B cell (primary cell): ENCODE measurements around the gene PHRF1. TPM values are rescaled to one million over a fixed set of nuclear protein-coding genes. Genes with fewer than 3 reads are reported as not detected.
A peak's percentile ranks its signal among the peaks of the same experiment; 100 is the strongest.

Experiments
- ATAC-seq: fragments of 200-7000 bp; cut with Tn5 transposase; one replicate; pipeline ENCODE4 v1.10.0; 2021; ENCODE audit warnings: low read depth, mild to moderate bottlenecking, moderate number of reproducible peaks, moderate library complexity
- CTCF ChIA-PET: fragments of 350-600 bp; sonication (Branson Sonifier 250); formaldehyde crosslinking; loops from one replicate; lab custom pipeline; 2021; ENCODE audit warnings: antibody characterized with exemption, inconsistent platforms; lab: Charles Lee
- POLR2A ChIA-PET: fragments of 350-600 bp; sonication (Branson Sonifier 250); formaldehyde crosslinking; loops from one replicate; lab custom pipeline; 2021; ENCODE audit warnings: antibody characterized with exemption; lab: Charles Lee
- DNase-seq: peaks from one replicate; pipeline ENCODE4 v3.0.0; 2013
- H2AFZ ChIP-seq: 2 replicates; pipeline ENCODE4 v1.6.1; 2012; ENCODE audit warnings: mild to moderate bottlenecking, low read depth, low read length; ENCODE audit not compliant: insufficient read depth, poor library complexity, severe bottlenecking
- H3K27ac ChIP-seq, 2 donors: 1 replicate in 1 of 2; 2 replicates in 1 of 2; pipeline ENCODE4 v1.5.1; 2012 to 2013; ENCODE audit warnings: low read length in 2 of 2, mild to moderate bottlenecking in 2 of 2, moderate library complexity in 1 of 2
- H3K27me3 ChIP-seq, 4 experiments: fragments of 200-600 bp in 1 of 4; sonication (generic) in 1 of 4; replicated peaks in 1 of 4; 1 replicate in 2 of 4; 2 replicates in 2 of 4; pipeline versions ENCODE4 v1.6.1 to v1.7.0; 2013 to 2016; ENCODE audit warnings: low read length in 3 of 4, mild to moderate bottlenecking in 2 of 4, mixed read lengths in 1 of 4, moderate library complexity in 1 of 4; ENCODE audit not compliant: insufficient read depth in 4 of 4, control insufficient read depth in 3 of 4; ENCODE audit errors: control extremely low read depth in 1 of 4
- H3K36me3 ChIP-seq, 2 experiments: replicated peaks in 1 of 2; 1 replicate in 1 of 2; 2 replicates in 1 of 2; pipeline versions ENCODE4 v1.6.1 to v1.7.1; 2013; ENCODE audit warnings: low read length in 1 of 2; ENCODE audit not compliant: insufficient read depth in 2 of 2, control insufficient read depth in 1 of 2; ENCODE audit errors: control extremely low read depth in 1 of 2, extremely low read depth in 1 of 2
- H3K4me1 ChIP-seq, 2 donors: fragments of 200-600 bp in 1 of 2; sonication (generic) in 1 of 2; 1 replicate in 1 of 2; 2 replicates in 1 of 2; pipeline versions ENCODE4 v1.5.1 to v1.6.1; 2013 to 2017; ENCODE audit warnings: low read length in 2 of 2; ENCODE audit not compliant: control insufficient read depth in 2 of 2, insufficient read depth in 2 of 2
- H3K4me2 ChIP-seq: replicated peaks from 2 replicates; pipeline ENCODE3; 2012; ENCODE audit warnings: mild to moderate bottlenecking, low read depth, low read length; ENCODE audit not compliant: poor library complexity, severe bottlenecking
- H3K4me3 ChIP-seq, 5 experiments: fragments of 200-600 bp in 1 of 5; sonication (generic) in 1 of 5; 1 replicate in 3 of 5; 2 replicates in 2 of 5; pipeline versions ENCODE4 v1.5.1 to v1.7.0; 2011 to 2016; ENCODE audit warnings: low read length in 4 of 5, mild to moderate bottlenecking in 4 of 5, low read depth in 2 of 5, control low read depth in 1 of 5, moderate library complexity in 1 of 5; ENCODE audit not compliant: insufficient read depth in 1 of 5; ENCODE audit errors: control extremely low read depth in 1 of 5, extremely low read depth in 1 of 5
- H3K79me2 ChIP-seq: fragments of 200-600 bp; sonication (generic); one replicate; pipeline ENCODE4 v1.6.0; 2016; ENCODE audit warnings: low read length; ENCODE audit not compliant: control insufficient read depth, insufficient read depth
- H3K9ac ChIP-seq: fragments of 200-600 bp; sonication (generic); 2 replicates; pipeline ENCODE4 v1.6.1; 2017; ENCODE audit warnings: mild to moderate bottlenecking, low read length, moderate library complexity
- H3K9me3 ChIP-seq, 3 donors: one replicate each; pipeline versions ENCODE4 v1.6.1 to v1.7.1; 2013; ENCODE audit warnings: low read length in 2 of 3; ENCODE audit not compliant: control insufficient read depth in 2 of 3, insufficient read depth in 1 of 3; ENCODE audit errors: control extremely low read depth in 1 of 3
- H4K20me1 ChIP-seq: 2 replicates; pipeline ENCODE4 v1.6.0; 2012; ENCODE audit warnings: mild to moderate bottlenecking, low read length; ENCODE audit not compliant: insufficient read depth, control insufficient read depth, poor library complexity, severe bottlenecking
- H3K27ac Mint-ChIP-seq: one replicate; pipeline ENCODE4 v1.8.0; 2021; ENCODE audit warnings: mixed read lengths
- H3K27me3 Mint-ChIP-seq: one replicate; pipeline ENCODE4 v1.8.0; 2021; ENCODE audit warnings: mixed read lengths
- H3K4me1 Mint-ChIP-seq: one replicate; pipeline ENCODE4 v1.8.0; 2021; ENCODE audit warnings: mixed read lengths
- H3K4me3 Mint-ChIP-seq: one replicate; pipeline ENCODE4 v1.8.0; 2021; ENCODE audit warnings: mixed read lengths
- H3K9me3 Mint-ChIP-seq: one replicate; pipeline ENCODE4 v1.8.0; 2022; ENCODE audit warnings: mixed read lengths; ENCODE audit not compliant: insufficient read depth
- CTCF ChIP-seq: fragments of 200-600 bp; IDR thresholded peaks from one replicate; pipeline ENCODE4 v1.8.0; 2022; ENCODE audit warnings: antibody characterized with exemption, mild to moderate bottlenecking
- EZH2 ChIP-seq: IDR thresholded peaks from 2 replicates; pipeline ENCODE4 v1.6.1; 2012; ENCODE audit warnings: borderline replicate concordance, low read depth, mild to moderate bottlenecking, moderate library complexity, low read length; ENCODE audit not compliant: insufficient read depth, poor library complexity, severe bottlenecking
- WGBS: methylation state at CpG from one replicate; pipeline ENCODE4 v1.1.5; 2013; ENCODE audit warnings: missing lambda C conversion rate; ENCODE audit not compliant: insufficient coverage; 5-methylcytosine and 5-hydroxymethylcytosine counted together
- intact Hi-C: fragments of 100-400 bp; cut with micrococcal nuclease; formaldehyde crosslinking; loops from one replicate; pipeline ENCODE4 v1.10.0; 2022
- polyA plus RNA-seq: library from polyadenylated mRNA; depleted of rRNA; stranded (reverse); fragments of >200 nt; gene quantifications from 2 replicates; pipeline ENCODE4 v1.2.3, GENCODE V29; 2012
- total RNA-seq, 2 donors: library from RNA; stranded (reverse); fragments of 120-200 nt in 1 of 2; gene quantifications; 1 replicate in 1 of 2; 2 replicates in 1 of 2; pipeline versions ENCODE4 v1.2.3 to v1.2.4, GENCODE V29; 2013 to 2022

PHRF1 gene
- total and polyA plus RNA-seq, 2 donors (not counting 1 experiment from before 2014, with no cell fraction given) = 22.3 to 57.9 TPM

GRCh38 chr11:567629-568292 is 8.5 kb upstream of the PHRF1 start:
- Histone ChIP-seq H4K20me1 (peaks cover 14% of the 10 kb centered on the region), H3K79me2 (peaks cover 3% of the 10 kb centered on the region), H3K9me3 (no peaks in the 10 kb centered on the region), H3K4me2 (peak overlapping the region; percentile 97), H3K27me3 (peaks cover 0 to 4% (median 1%) of the 10 kb centered on the region in 4 experiments), H3K4me1 (peaks cover 10 to 13% of the 10 kb centered on the region in 2 donors), H2AFZ (peak overlapping the region; percentile 58), H3K9ac (peak overlapping the region; percentile 54), H3K4me3 (peak overlapping the region in 3 of 5 experiments; percentile 32 to 85 (median 44)), H3K36me3 (no peaks in the 10 kb centered on the region), H3K27ac (no peak overlapping the region)
- H3K4me1 Mint-ChIP-seq = peaks cover 9% of the 10 kb centered on the region
- intact Hi-C loops = loop anchor here (1.0 to 5.0 kb wide), 6 partner anchors 7 to 130 kb away; partner anchors contain the start of genes DEAF1, LMNTD2, LRRC56 and PHRF1
- WGBS = 38% methylated on average over 41 of the region's 41 CpGs
- TF ChIP-seq CTCF (no peak), EZH2 (no peak)
- ATAC-seq (peak; percentile 1), DNase-seq (no peak)
- ChIA-PET CTCF (interaction anchor here (1.4 to 1.7 kb wide), 3 partner anchors 10 to 181 kb away, joined by 3 to 4 read pairs (median 4); no protein-coding TSS in a partner anchor), POLR2A (interaction anchor here (1.9 to 2.1 kb wide), 2 partner anchors 8 to 32 kb away, joined by 7 to 10 read pairs; partner anchors contain the start of genes HRAS and PHRF1)
- no peaks in the 10 kb centered on the region for H3K9me3 Mint-ChIP-seq
- H3K27me3 Mint-ChIP-seq = no peaks in the 10 kb centered on the region
- peak overlapping the region; percentile 83 for H3K4me3 Mint-ChIP-seq
- H3K27ac Mint-ChIP-seq = peak overlapping the region; percentile 84
